UCSD-AML1 (cell line): ENCODE data around the gene PRR18.
A peak's percentile ranks its signal among the peaks of the same experiment; 100 is the strongest.

Source experiments
- DNase-seq: peaks from one replicate; lab custom pipeline; 2025; ENCODE audit not compliant: unreplicated experiment; lab: John Stamatoyannopoulos, UW

PRR18 gene

GRCh38 chr6:166334878-166335277, 26.7 kb upstream of the PRR18 start:
- DNase-seq = no peak

GRCh38 chr6:166333172-166333995, 25.2 kb upstream of the PRR18 start:
- peak; percentile 53 for DNase-seq

- DNase-seq = no peak
These were observed 23.6 kb upstream of the PRR18 start for GRCh38 chr6:166331503-166332415.

- no peak for DNase-seq
These were observed 22.4 kb upstream of the PRR18 start for GRCh38 chr6:166330612-166331011.

- no peak for DNase-seq
These were observed 17.3 kb upstream of the PRR18 start for GRCh38 chr6:166325383-166326042.

- no peak for DNase-seq
These were observed 15.2 kb upstream of the PRR18 start for GRCh38 chr6:166323395-166323794.

- DNase-seq = no peak
These were observed 10.7 kb upstream of the PRR18 start for GRCh38 chr6:166318649-166319600.

- DNase-seq = no peak
These were observed 10.0 kb upstream of the PRR18 start for GRCh38 chr6:166318227-166318626.

GRCh38 chr6:166317261-166318212, 9.3 kb upstream of the PRR18 start:
- no peak for DNase-seq

- no peak for DNase-seq
These were observed 7.2 kb upstream of the PRR18 start for GRCh38 chr6:166315436-166315835.

- no peak for DNase-seq
These were observed 6.3 kb upstream of the PRR18 start for GRCh38 chr6:166314454-166314853.

- peak; percentile 52 for DNase-seq
These were observed 5.3 kb upstream of the PRR18 start for GRCh38 chr6:166313255-166314070.

GRCh38 chr6:166312832-166313231, 4.6 kb upstream of the PRR18 start:
- no peak for DNase-seq

- DNase-seq = no peak
These were observed 2.4 kb upstream of the PRR18 start for GRCh38 chr6:166310634-166311033.

GRCh38 chr6:166309977-166310376, 1.8 kb upstream of the PRR18 start:
- no peak for DNase-seq

- DNase-seq = no peak
These were observed 787 bp upstream of the PRR18 start for GRCh38 chr6:166308769-166309589.
